HEK293T (cell line): Measurements from ENCODE around the gene ZCWPW1.
"Not testable (repeated sequence)": the region's sequence is repeated elsewhere in the genome, so short reads cannot be mapped to it uniquely, and the experiment has no call there.

Experiments used
- CTCF ChIA-PET: fragments of 350-600 bp; formaldehyde crosslinking; extraction: SDS; loops from one replicate; lab custom pipeline; 2021; ENCODE audit warnings: antibody characterized with exemption, inconsistent platforms; lab: Yijun Ruan, JAX
- POLR2A ChIA-PET: fragments of 350-600 bp; formaldehyde crosslinking; extraction: SDS; loops from one replicate; lab custom pipeline; 2020; ENCODE audit warnings: antibody characterized with exemption, inconsistent platforms; lab: Yijun Ruan, JAX
- DNase-seq: peaks from one replicate; pipeline ENCODE4 v3.0.0; 2012; ENCODE audit warnings: mixed read lengths; ENCODE audit errors: extremely low spot score
- ARNT ChIP-seq: fragments of 450-650 bp; IDR thresholded peaks from 2 replicates; pipeline ENCODE4 v1.6.1; 2017; ENCODE audit warnings: mild to moderate bottlenecking
- BHLHE40 ChIP-seq: fragments of 450-650 bp; IDR thresholded peaks from 2 replicates; pipeline ENCODE4 v1.6.1; 2016; ENCODE audit warnings: mild to moderate bottlenecking, moderate library complexity, borderline replicate concordance
- CTBP1 ChIP-seq: fragments of 450-650 bp; IDR thresholded peaks from 2 replicates; pipeline ENCODE4 v1.6.1; 2016; ENCODE audit warnings: borderline replicate concordance
- ELF4 ChIP-seq: fragments of 450-650 bp; IDR thresholded peaks from 2 replicates; pipeline ENCODE4 v1.6.1; 2017; ENCODE audit warnings: antibody characterized with exemption
- FOXA1 ChIP-seq: fragments of 450-650 bp; IDR thresholded peaks from 2 replicates; pipeline ENCODE4 v1.6.1; 2016; ENCODE audit warnings: mild to moderate bottlenecking
- FOXK2 ChIP-seq: fragments of 450-650 bp; IDR thresholded peaks from 2 replicates; pipeline ENCODE4 v1.6.1; 2016; ENCODE audit warnings: mild to moderate bottlenecking
- FOXM1 ChIP-seq: fragments of 450-650 bp; IDR thresholded peaks from 2 replicates; pipeline ENCODE4 v1.6.1; 2017; ENCODE audit warnings: mild to moderate bottlenecking, borderline replicate concordance
- HDGF ChIP-seq: fragments of 450-650 bp; IDR thresholded peaks from 2 replicates; pipeline ENCODE4 v1.6.1; 2017; ENCODE audit warnings: antibody characterized with exemption, borderline replicate concordance
- L3MBTL2 ChIP-seq: fragments of 450-650 bp; conservative IDR thresholded peaks from 2 replicates; pipeline ENCODE4 v1.6.1; 2016; ENCODE audit warnings: mild to moderate bottlenecking
- LEF1 ChIP-seq: fragments of 450-650 bp; IDR thresholded peaks from 2 replicates; pipeline ENCODE4 v1.6.1; 2017; ENCODE audit warnings: mild to moderate bottlenecking, borderline replicate concordance
- NFRKB ChIP-seq: fragments of 450-650 bp; IDR thresholded peaks from 2 replicates; pipeline ENCODE4 v1.6.1; 2016; ENCODE audit warnings: mild to moderate bottlenecking, moderate library complexity
- PKNOX1 ChIP-seq: fragments of 450-650 bp; IDR thresholded peaks from 2 replicates; pipeline ENCODE4 v1.6.1; 2016
- SP1 ChIP-seq: fragments of 450-650 bp; IDR thresholded peaks from 2 replicates; pipeline ENCODE4 v1.6.1; 2017
- SUZ12 ChIP-seq: fragments of 450-650 bp; IDR thresholded peaks from 2 replicates; pipeline ENCODE4 v1.6.1; 2016; ENCODE audit warnings: mild to moderate bottlenecking
- TARDBP ChIP-seq: fragments of 450-650 bp; IDR thresholded peaks from 2 replicates; pipeline ENCODE4 v1.6.1; 2016
- ZNF384 ChIP-seq: fragments of 450-650 bp; IDR thresholded peaks from 2 replicates; pipeline ENCODE4 v1.6.1; 2016

The ZCWPW1 gene

GRCh38 chr7:100455206-100455605, 26.7 kb upstream of the ZCWPW1 start:
- no peak for DNase-seq
- CTCF ChIA-PET = interaction anchor here (0.7 to 2.3 kb wide), 5 partner anchors 11 to 704 kb away, joined by 3 to 13 read pairs (median 4); no protein-coding TSS in a partner anchor
- POLR2A ChIA-PET = interaction anchor here (0.9 to 2.6 kb wide), 4 partner anchors 9 to 251 kb away, joined by 3 to 10 read pairs (median 3); partner anchors contain the start of genes FBXO24, LRCH4, MEPCE and POP7
- no peak for TF ChIP-seq FOXM1
- no peak for TF ChIP-seq ELF4
- no peak for TF ChIP-seq LEF1
- no peak for TF ChIP-seq TARDBP
- TF ChIP-seq FOXA1 = no peak
- no peak for TF ChIP-seq ARNT
- no peak for TF ChIP-seq CTBP1
- TF ChIP-seq BHLHE40 = no peak
- TF ChIP-seq SP1 = no peak
- TF ChIP-seq L3MBTL2 = no peak
- TF ChIP-seq SUZ12 = no peak
- no peak for TF ChIP-seq NFRKB
- TF ChIP-seq FOXK2 = no peak
- TF ChIP-seq PKNOX1 = no peak

GRCh38 chr7:100453854-100454253, 25.4 kb upstream of the ZCWPW1 start:
- DNase-seq = not testable (repeated sequence)
- ChIA-PET CTCF (interaction anchor here (0.6 kb wide), 1 partner anchor 123 kb away, joined by 6 read pairs; no protein-coding TSS in a partner anchor), POLR2A (interaction anchor here (0.9 to 1.5 kb wide), 3 partner anchors 17 to 24 kb away, joined by 3 to 8 read pairs (median 4); partner anchors contain the start of gene PPP1R35)

GRCh38 chr7:100452513-100452912, 24.0 kb upstream of the ZCWPW1 start:
- CTCF ChIA-PET = interaction anchor here (0.7 kb wide), 1 partner anchor 337 kb away, joined by 3 read pairs; no protein-coding TSS in a partner anchor
- DNase-seq = no peak
- POLR2A ChIA-PET = interaction anchor here (0.8 kb wide), 1 partner anchor 16 kb away, joined by 3 read pairs; the partner anchor contains the start of gene PPP1R35
- TF ChIP-seq ARNT (no peak), FOXM1 (no peak), LEF1 (no peak), ZNF384 (no peak), NFRKB (no peak), BHLHE40 (no peak), SUZ12 (no peak), FOXA1 (no peak), SP1 (no peak), TARDBP (no peak)

- DNase-seq = no peak
- ChIA-PET CTCF (interaction anchor here (0.6 to 1.6 kb wide), 3 partner anchors 14 to 646 kb away, joined by 3 to 5 read pairs (median 4); no protein-coding TSS in a partner anchor), POLR2A (interaction anchor here (1.2 to 2.9 kb wide), 3 partner anchors 14 to 30 kb away, joined by 5 to 28 read pairs (median 25); partner anchors contain the start of genes MEPCE, PPP1R35, TSC22D4 and ZCWPW1)
- TF ChIP-seq HDGF (no peak), ELF4 (no peak), LEF1 (no peak), FOXK2 (no peak), CTBP1 (no peak), PKNOX1 (no peak), ZNF384 (no peak), BHLHE40 (no peak)
These were observed 20.8 kb upstream of the ZCWPW1 start for GRCh38 chr7:100449190-100449795.

- CTCF ChIA-PET, DNase-seq: not testable (repeated sequence)
- POLR2A ChIA-PET = interaction anchor here (0.7 to 5.1 kb wide), 5 partner anchors 8 to 831 kb away, joined by 3 to 43 read pairs (median 3); partner anchors contain the start of genes MEPCE, TSC22D4, ZCWPW1 and ZSCAN25
These were observed 18.9 kb upstream of the ZCWPW1 start for GRCh38 chr7:100447363-100447762.

GRCh38 chr7:100446040-100446439, 17.5 kb upstream of the ZCWPW1 start:
- ChIA-PET CTCF (interaction anchor here (0.6 to 1.0 kb wide), 2 partner anchors 23 to 280 kb away, joined by 3 to 5 read pairs; no protein-coding TSS in a partner anchor), POLR2A (interaction anchor here (1.2 to 5.1 kb wide), 4 partner anchors 9 to 17 kb away, joined by 3 to 43 read pairs (median 7); partner anchors contain the start of genes MEPCE and ZCWPW1)
- no peak for DNase-seq
- TF ChIP-seq L3MBTL2 = no peak
- no peak for TF ChIP-seq SP1
- no peak for TF ChIP-seq CTBP1
- TF ChIP-seq ZNF384 = no peak
- no peak for TF ChIP-seq FOXK2
- TF ChIP-seq ARNT = no peak
